Kidney (tissue), 14 donors: ENCODE results near the gene CPSF2. TPM values are rescaled to one million over a fixed set of nuclear protein-coding genes. Genes with fewer than 3 reads are reported as not detected.
"Not testable (repeated sequence)": the region's sequence is repeated elsewhere in the genome, so short reads cannot be mapped to it uniquely, and the experiment has no call there.

Experiments
- DNase-seq, 5 donors: peaks; one replicate each; pipeline ENCODE4 v3.0.0-alpha.2; 2013 to 2020
- FAIRE-seq: peaks from 2 replicates; lab custom pipeline; 2012; peaks lifted over from hg19 to GRCh38; lab: Jason Lieb, UNC
- H3K27ac ChIP-seq, 2 donors: one replicate each; pipeline ENCODE4 v1.7.0; 2013; ENCODE audit warnings: low read depth in 2 of 2, low read length in 2 of 2, inconsistent platforms in 1 of 2
- H3K27me3 ChIP-seq: one replicate; pipeline ENCODE4 v1.7.1; 2013; ENCODE audit warnings: low read length, inconsistent platforms; ENCODE audit not compliant: control insufficient read depth, insufficient read depth
- H3K36me3 ChIP-seq, 3 donors: one replicate each; pipeline versions ENCODE4 v1.7.0 to v1.7.1; 2013; ENCODE audit warnings: low read length in 3 of 3, control low read depth in 1 of 3, inconsistent platforms in 1 of 3; ENCODE audit not compliant: insufficient read depth in 3 of 3, control insufficient read depth in 2 of 3
- H3K4me1 ChIP-seq, 3 donors: one replicate each; pipeline versions ENCODE4 v1.7.0 to v1.7.1; 2013; ENCODE audit warnings: low read length in 3 of 3, inconsistent platforms in 1 of 3, low read depth in 1 of 3; ENCODE audit not compliant: control insufficient read depth in 2 of 3, insufficient read depth in 2 of 3
- H3K4me3 ChIP-seq, 3 donors: one replicate each; pipeline versions ENCODE4 v1.7.0 to v1.8.1; 2013; ENCODE audit warnings: low read length in 3 of 3, control low read depth in 1 of 3, inconsistent platforms in 1 of 3
- H3K9ac ChIP-seq, 3 donors: one replicate each; pipeline versions ENCODE4 v1.7.0 to v1.7.1; 2013; ENCODE audit warnings: low read length in 3 of 3, control low read depth in 1 of 3, inconsistent platforms in 1 of 3
- H3K9me3 ChIP-seq, 3 donors: one replicate each; pipeline versions ENCODE4 v1.7.0 to v1.7.1; 2013; ENCODE audit warnings: low read length in 3 of 3, control low read depth in 1 of 3, inconsistent platforms in 1 of 3; ENCODE audit not compliant: control insufficient read depth in 2 of 3, insufficient read depth in 1 of 3
- CTCF ChIP-seq: IDR thresholded peaks from 3 replicates; pipeline ENCODE4 v1.5.1; 2012; ENCODE audit warnings: mild to moderate bottlenecking, moderate library complexity, borderline replicate concordance; ENCODE audit not compliant: insufficient read depth; ENCODE audit errors: extremely low read depth
- intact Hi-C: fragments of 100-400 bp; cut with DNase I; formaldehyde crosslinking; loops from one replicate; pipeline ENCODE4 v1.11.1; 2022
- polyA plus RNA-seq: library from polyadenylated mRNA; stranded (reverse); fragments of 350-450 nt; fragmentation: Illumina TruSeq; extraction: RNeasy Lipid Tissue Mini Kit (QIAGEN cat#74804); gene quantifications from one replicate; pipeline ENCODE4 v1.2.3, GENCODE V29; 2014; ENCODE audit warnings: low read depth, low replicate concordance; ENCODE audit not compliant: insufficient read depth
- total RNA-seq: library from RNA; stranded (reverse); fragmentation: NEBNext Ultra II Directional; extraction: Animal tissue kit (Norgen Biotek cat#: 25700); gene quantifications from one replicate; pipeline ENCODE4 v1.2.1, GENCODE V29; 2021
- donor health status: control.
- donor health status: control.
- donor health status: control.
- donor health status: control.
- donor health status: control.
- donor health status: DM: yes; HTN: yes; CAD: no.
- donor health status: Normal renal cell carcinoma (clear cell type).

Gene CPSF2
- total and polyA plus RNA-seq, 2 donors from 2014 or later = 12.3 to 51.6 TPM

GRCh38 chr14:92185559-92185958, 63.8 kb downstream of the CPSF2 start:
- Histone ChIP-seq H3K4me3 (no peak overlapping the region), H3K27ac (no peak overlapping the region), H3K9ac (no peak overlapping the region), H3K27me3 (no peaks in the 10 kb centered on the region), H3K9me3 (no peaks in the 10 kb centered on the region), H3K36me3 (no peaks in the 10 kb centered on the region), H3K4me1 (no peaks in the 10 kb centered on the region)
- FAIRE-seq (no peak), DNase-seq (no peak)
- intact Hi-C loops = no loop called here
- TF ChIP-seq CTCF = no peak

- H3K36me3 ChIP-seq, H3K4me3 ChIP-seq, H3K9ac ChIP-seq, H3K4me1 ChIP-seq, DNase-seq, H3K27me3 ChIP-seq, FAIRE-seq, H3K9me3 ChIP-seq, H3K27ac ChIP-seq, intact Hi-C loops: not testable (repeated sequence)
These were observed 65.8 kb downstream of the CPSF2 start for GRCh38 chr14:92187616-92188015.

GRCh38 chr14:92190768-92191167, 69.0 kb downstream of the CPSF2 start:
- TF ChIP-seq CTCF = no peak
- no peak for DNase-seq
- no peaks in the 10 kb centered on the region for H3K4me1 ChIP-seq
- H3K4me3 ChIP-seq = no peak overlapping the region
- no peaks in the 10 kb centered on the region for H3K27me3 ChIP-seq
- no peaks in the 10 kb centered on the region for H3K9me3 ChIP-seq
- H3K9ac ChIP-seq = no peak overlapping the region
- H3K36me3 ChIP-seq = no peaks in the 10 kb centered on the region
- intact Hi-C loops = no loop called here
- FAIRE-seq = no peak
- no peak overlapping the region for H3K27ac ChIP-seq

GRCh38 chr14:92198804-92199203, 77.0 kb downstream of the CPSF2 start:
- no peak for DNase-seq

More at GRCh38 chr14:92198804-92199203, 77.0 kb downstream of the CPSF2 start:
- no peaks in the 10 kb centered on the region for H3K4me1 ChIP-seq
- no peaks in the 10 kb centered on the region for H3K27me3 ChIP-seq
- no peak overlapping the region for H3K4me3 ChIP-seq
- FAIRE-seq = no peak
- intact Hi-C loops = no loop called here
- no peak overlapping the region for H3K27ac ChIP-seq
- no peaks in the 10 kb centered on the region for H3K9me3 ChIP-seq
- TF ChIP-seq CTCF = no peak
- no peaks in the 10 kb centered on the region for H3K36me3 ChIP-seq
- H3K9ac ChIP-seq = no peak overlapping the region
